Natural killer cell (primary cell): ENCODE data around the gene MYMX. TPM values are rescaled to one million over a fixed set of nuclear protein-coding genes. Genes with fewer than 3 reads are reported as not detected.
"Not testable (repeated sequence)": the region's sequence is repeated elsewhere in the genome, so short reads cannot be mapped to it uniquely, and the experiment has no call there.

Experiments used
- ATAC-seq, 3 donors: fragments of 150-1000 bp in 2 of 3; fragments of 200-7000 bp in 1 of 3; cut with Tn5 transposase; 1 replicate in 1 of 3; 2 replicates in 2 of 3; pipeline ENCODE4 v1.10.0; 2021; ENCODE audit warnings: mild to moderate bottlenecking in 2 of 3, moderate library complexity in 2 of 3
- DNase-seq, 2 donors: peaks; one replicate each; pipeline versions ENCODE4 v3.0.0 to v3.0.0-alpha.2; 2013 to 2021; ENCODE audit warnings: mixed read lengths in 1 of 2
- H3K27ac ChIP-seq: one replicate; pipeline ENCODE4 v1.5.1; 2013; ENCODE audit warnings: mild to moderate bottlenecking, low read length
- H3K27me3 ChIP-seq: one replicate; pipeline ENCODE4 v1.6.1; 2013; ENCODE audit warnings: low read length; ENCODE audit not compliant: control insufficient read depth, insufficient read depth
- H3K36me3 ChIP-seq: one replicate; pipeline ENCODE4 v1.6.1; 2013; ENCODE audit warnings: low read length; ENCODE audit not compliant: control insufficient read depth, insufficient read depth
- H3K4me1 ChIP-seq: one replicate; pipeline ENCODE4 v1.6.1; 2013; ENCODE audit warnings: low read length; ENCODE audit not compliant: control insufficient read depth, insufficient read depth
- H3K4me3 ChIP-seq: one replicate; pipeline ENCODE4 v1.5.1; 2013; ENCODE audit warnings: low read length
- H3K9me3 ChIP-seq: one replicate; pipeline ENCODE4 v1.6.1; 2013; ENCODE audit warnings: low read length; ENCODE audit not compliant: control insufficient read depth, insufficient read depth
- H3K27ac Mint-ChIP-seq, 2 donors: one replicate each; pipeline ENCODE4 v1.8.0; 2022; ENCODE audit warnings: mild to moderate bottlenecking in 2 of 2, mixed read lengths in 2 of 2, moderate library complexity in 1 of 2
- H3K27me3 Mint-ChIP-seq, 2 donors: one replicate each; pipeline ENCODE4 v1.8.0; 2022; ENCODE audit warnings: low read depth in 2 of 2, mixed read lengths in 2 of 2
- H3K36me3 Mint-ChIP-seq: one replicate; pipeline ENCODE4 v1.8.0; 2022; ENCODE audit warnings: mixed read lengths
- H3K4me1 Mint-ChIP-seq, 2 donors: one replicate each; pipeline ENCODE4 v1.8.0; 2022; ENCODE audit warnings: mixed read lengths in 2 of 2
- H3K4me3 Mint-ChIP-seq: one replicate; pipeline ENCODE4 v1.8.0; 2022; ENCODE audit warnings: mild to moderate bottlenecking, moderate library complexity, mixed read lengths
- H3K9me3 Mint-ChIP-seq, 2 donors: one replicate each; pipeline ENCODE4 v1.8.0; 2022; ENCODE audit warnings: mixed read lengths in 2 of 2
- WGBS: methylation state at CpG from one replicate; pipeline ENCODE4 v1.1.7; 2013; ENCODE audit warnings: missing lambda C conversion rate; ENCODE audit not compliant: insufficient coverage; 5-methylcytosine and 5-hydroxymethylcytosine counted together
- intact Hi-C: fragments of 100-400 bp; cut with micrococcal nuclease; formaldehyde crosslinking; loops from one replicate; pipeline ENCODE4 v1.14.2; 2022
- total RNA-seq, 4 donors: library from RNA; stranded (reverse); fragments of 120-200 nt in 1 of 4; gene quantifications; one replicate each; pipeline versions ENCODE4 v1.2.3 to v1.2.4, GENCODE V29; 2013 to 2022
- TF ChIP-seq, protein P1 (sequence below): fragments of 200-600 bp; IDR thresholded peaks from one replicate; pipeline ENCODE4 v1.8.0; 2022; ENCODE audit warnings: antibody characterized with exemption

MYMX gene
- total RNA-seq, 3 donors from 2014 or later (not counting 1 experiment from before 2014, with no cell fraction given) = not detected

DNA sequence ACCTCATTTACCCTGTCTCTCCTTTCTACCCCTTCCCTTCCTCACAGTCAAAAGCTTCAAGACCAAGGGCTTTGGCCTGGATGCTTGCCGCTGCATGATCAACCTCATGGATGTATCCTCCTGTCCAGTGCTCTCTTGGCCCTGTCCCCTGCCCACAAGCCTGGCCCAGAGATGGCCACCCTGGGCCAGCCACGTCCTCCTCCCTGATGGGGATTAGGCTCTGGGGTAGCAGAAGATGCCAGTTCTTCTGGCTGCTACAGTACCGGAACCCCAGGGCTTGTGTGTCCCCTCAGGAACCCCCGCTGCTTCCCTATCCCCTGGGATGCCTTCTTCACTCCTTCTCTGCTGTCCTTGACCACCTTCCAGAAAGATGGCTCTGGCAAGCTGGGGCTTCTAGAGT, 35.8 kb upstream of the MYMX start:
- no peaks in the 10 kb centered on the region for H3K36me3 Mint-ChIP-seq
- TF ChIP-seq, protein P1, sequence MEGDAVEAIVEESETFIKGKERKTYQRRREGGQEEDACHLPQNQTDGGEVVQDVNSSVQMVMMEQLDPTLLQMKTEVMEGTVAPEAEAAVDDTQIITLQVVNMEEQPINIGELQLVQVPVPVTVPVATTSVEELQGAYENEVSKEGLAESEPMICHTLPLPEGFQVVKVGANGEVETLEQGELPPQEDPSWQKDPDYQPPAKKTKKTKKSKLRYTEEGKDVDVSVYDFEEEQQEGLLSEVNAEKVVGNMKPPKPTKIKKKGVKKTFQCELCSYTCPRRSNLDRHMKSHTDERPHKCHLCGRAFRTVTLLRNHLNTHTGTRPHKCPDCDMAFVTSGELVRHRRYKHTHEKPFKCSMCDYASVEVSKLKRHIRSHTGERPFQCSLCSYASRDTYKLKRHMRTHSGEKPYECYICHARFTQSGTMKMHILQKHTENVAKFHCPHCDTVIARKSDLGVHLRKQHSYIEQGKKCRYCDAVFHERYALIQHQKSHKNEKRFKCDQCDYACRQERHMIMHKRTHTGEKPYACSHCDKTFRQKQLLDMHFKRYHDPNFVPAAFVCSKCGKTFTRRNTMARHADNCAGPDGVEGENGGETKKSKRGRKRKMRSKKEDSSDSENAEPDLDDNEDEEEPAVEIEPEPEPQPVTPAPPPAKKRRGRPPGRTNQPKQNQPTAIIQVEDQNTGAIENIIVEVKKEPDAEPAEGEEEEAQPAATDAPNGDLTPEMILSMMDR = no peak
- no peak overlapping the region for H3K27ac ChIP-seq
- WGBS = 92% methylated on average over 4 of the region's 4 CpGs
- H3K27me3 ChIP-seq = no peaks in the 10 kb centered on the region
- ATAC-seq (no peak), DNase-seq (no peak)
- intact Hi-C loops = no loop called here
- H3K27ac Mint-ChIP-seq = no peak overlapping the region
- H3K27me3 Mint-ChIP-seq = peaks cover 6 to 7% of the 10 kb centered on the region in 2 donors
- no peaks in the 10 kb centered on the region for H3K9me3 ChIP-seq
- no peak overlapping the region for H3K4me3 Mint-ChIP-seq
- no peak overlapping the region for H3K4me3 ChIP-seq
- peaks cover 6 to 19% of the 10 kb centered on the region in 2 donors for H3K4me1 Mint-ChIP-seq
- peaks cover 18% of the 10 kb centered on the region for H3K4me1 ChIP-seq
- H3K36me3 ChIP-seq = no peaks in the 10 kb centered on the region
- no peaks in the 10 kb centered on the region for H3K9me3 Mint-ChIP-seq

DNA sequence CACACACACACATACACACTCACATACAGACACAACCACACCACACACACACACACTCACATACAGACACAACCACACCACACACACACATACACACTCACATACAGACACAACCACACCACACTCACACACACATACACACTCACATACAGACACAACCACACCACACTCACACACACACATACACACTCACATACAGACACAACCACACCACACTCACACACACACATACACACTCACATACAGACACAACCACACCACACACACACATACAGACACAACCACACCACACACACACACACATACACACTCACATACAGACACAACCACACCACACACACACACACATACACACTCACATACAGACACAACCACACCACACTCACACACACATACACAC, 34.9 kb upstream of the MYMX start:
- H3K27ac Mint-ChIP-seq, H3K27ac ChIP-seq, H3K4me3 ChIP-seq, ATAC-seq, H3K27me3 ChIP-seq, H3K9me3 Mint-ChIP-seq, H3K36me3 ChIP-seq, H3K9me3 ChIP-seq, H3K36me3 Mint-ChIP-seq, H3K4me1 ChIP-seq, intact Hi-C loops, DNase-seq, H3K4me3 Mint-ChIP-seq: not testable (repeated sequence)
- Mint-ChIP-seq H3K27me3 (peaks cover 12% of the 10 kb centered on the region in 2 donors), H3K4me1 (peaks cover 6 to 14% of the 10 kb centered on the region in 2 donors)

DNA sequence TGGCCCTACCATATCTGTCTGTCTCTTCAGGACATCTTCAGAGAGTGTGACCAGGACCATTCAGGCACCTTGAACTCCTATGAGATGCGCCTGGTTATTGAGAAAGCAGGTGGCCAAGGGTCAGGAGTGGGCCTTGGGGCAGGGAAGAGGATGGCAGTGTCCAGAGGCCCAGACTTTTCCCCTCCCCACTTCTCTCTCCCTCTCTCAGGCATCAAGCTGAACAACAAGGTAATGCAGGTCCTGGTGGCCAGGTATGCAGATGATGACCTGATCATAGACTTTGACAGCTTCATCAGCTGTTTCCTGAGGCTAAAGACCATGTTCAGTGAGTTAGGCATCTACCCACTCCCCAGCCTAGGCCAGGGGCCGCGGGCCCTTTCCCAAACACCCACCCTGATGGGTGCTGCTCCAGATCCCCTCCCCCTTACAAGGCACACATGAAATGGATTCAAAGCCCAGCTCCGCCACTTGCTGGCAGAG, 33.8 kb upstream of the MYMX start:
- no peaks in the 10 kb centered on the region for H3K27me3 ChIP-seq
- TF ChIP-seq, protein P1 = no peak
- ATAC-seq (no peak), DNase-seq (no peak)
- intact Hi-C loops = no loop called here
- no peaks in the 10 kb centered on the region for H3K36me3 ChIP-seq
- H3K4me3 Mint-ChIP-seq = no peak overlapping the region
- H3K27ac ChIP-seq = no peak overlapping the region
- 82% methylated on average over 3 of the region's 4 CpGs for WGBS
- no peaks in the 10 kb centered on the region for H3K4me1 ChIP-seq
- no peak overlapping the region for H3K27ac Mint-ChIP-seq
- no peak overlapping the region for H3K4me3 ChIP-seq
- H3K36me3 Mint-ChIP-seq = no peaks in the 10 kb centered on the region
- no peaks in the 10 kb centered on the region for H3K9me3 Mint-ChIP-seq
- peaks cover 12% of the 10 kb centered on the region in 2 donors for H3K27me3 Mint-ChIP-seq
- peaks cover 0 to 2% of the 10 kb centered on the region in 2 donors for H3K4me1 Mint-ChIP-seq
- H3K9me3 ChIP-seq = no peaks in the 10 kb centered on the region

DNA sequence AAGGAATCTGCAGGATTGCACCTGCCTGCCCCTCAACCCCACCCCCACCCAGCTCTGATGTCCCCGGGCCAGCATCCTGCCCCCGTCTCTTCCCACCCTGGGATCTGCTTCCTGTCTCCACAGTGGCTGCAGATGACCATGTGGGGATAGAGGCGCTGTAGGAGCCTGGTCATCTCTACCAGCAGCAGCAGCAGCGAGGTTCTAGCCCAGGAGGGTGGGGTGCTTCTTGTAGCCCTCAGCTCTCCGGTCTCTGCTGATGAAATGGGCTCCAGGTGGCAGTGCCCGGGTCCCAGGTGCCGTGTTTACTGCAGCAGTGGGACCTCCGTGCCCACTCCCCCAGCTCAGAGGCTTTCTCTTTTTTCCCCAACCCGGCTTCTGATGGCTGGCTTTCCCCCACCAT, 32.9 kb upstream of the MYMX start:
- Histone ChIP-seq H3K4me3 (no peak overlapping the region), H3K4me1 (no peaks in the 10 kb centered on the region), H3K36me3 (no peaks in the 10 kb centered on the region), H3K9me3 (no peaks in the 10 kb centered on the region), H3K27me3 (no peaks in the 10 kb centered on the region), H3K27ac (no peak overlapping the region)
- DNase-seq = no peak
- TF ChIP-seq, protein P1 = no peak
- no peaks in the 10 kb centered on the region for H3K4me1 Mint-ChIP-seq
- no peaks in the 10 kb centered on the region for H3K36me3 Mint-ChIP-seq
- H3K9me3 Mint-ChIP-seq = no peaks in the 10 kb centered on the region
- no peak for ATAC-seq
- H3K4me3 Mint-ChIP-seq = no peak overlapping the region
- H3K27me3 Mint-ChIP-seq = peaks cover 12% of the 10 kb centered on the region in 2 donors
- 86% methylated on average over 7 of the region's 9 CpGs for WGBS
- intact Hi-C loops = no loop called here
- no peak overlapping the region for H3K27ac Mint-ChIP-seq

DNA sequence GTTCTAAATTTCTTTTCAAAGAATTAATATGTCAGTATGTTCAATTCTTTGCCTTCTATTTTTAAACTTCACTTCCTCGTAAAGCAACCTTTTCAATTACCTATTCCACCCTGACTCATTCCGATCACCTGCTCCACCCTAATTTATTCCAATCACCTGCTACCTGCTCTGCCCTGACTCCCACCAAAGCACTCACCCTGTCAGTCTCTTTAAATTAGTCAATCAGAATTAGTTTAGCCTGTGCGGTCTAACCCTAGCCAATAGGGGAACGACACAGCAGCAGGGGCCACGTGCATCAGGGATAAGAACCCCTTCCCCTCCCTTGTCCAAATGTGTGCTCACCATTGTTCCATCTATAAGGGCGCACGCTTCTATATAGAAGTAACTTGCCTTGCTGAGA, 31.4 kb upstream of the MYMX start:
- ATAC-seq, H3K4me3 ChIP-seq, H3K4me1 ChIP-seq, H3K9me3 Mint-ChIP-seq, H3K9me3 ChIP-seq, H3K4me3 Mint-ChIP-seq, H3K27ac Mint-ChIP-seq, H3K27ac ChIP-seq, H3K36me3 ChIP-seq, H3K4me1 Mint-ChIP-seq, H3K36me3 Mint-ChIP-seq, DNase-seq, intact Hi-C loops, H3K27me3 ChIP-seq: not testable (repeated sequence)
- WGBS = 81% methylated on average over 6 of the region's 7 CpGs
- peaks cover 12 to 15% of the 10 kb centered on the region in 2 donors for H3K27me3 Mint-ChIP-seq
